ENCODE results near the gene RUSF1. TPM values are rescaled to one million over a fixed set of nuclear protein-coding genes. Genes with fewer than 3 reads are reported as not detected.

RUSF1 gene
- total RNA-seq, 1 experiment from 2014 or later, result 30.5 TPM

Other genes starting within 250 kb of the RUSF1 start
- not detected in 2 replicates for gene ITGAM, start 248.4 kb downstream of the RUSF1 start, total RNA-seq (2014; rRNA removed; shearing (Covaris generic); ENCODE audit: low replicate concordance)
- gene ITGAX, start 153.2 kb downstream of the RUSF1 start, total RNA-seq (2014; rRNA removed; shearing (Covaris generic); ENCODE audit: low replicate concordance), result 0.52 TPM in 1 of 2 replicates, not detected in the other
- not detected in 2 replicates for gene ITGAD, start 115.1 kb downstream of the RUSF1 start, total RNA-seq (2014; rRNA removed; shearing (Covaris generic); ENCODE audit: low replicate concordance)
- not detected in 2 replicates for gene COX6A2, start 80.0 kb downstream of the RUSF1 start, total RNA-seq (2014; rRNA removed; shearing (Covaris generic); ENCODE audit: low replicate concordance)
- not detected in 2 replicates for gene ZNF843, start 65.6 kb downstream of the RUSF1 start, total RNA-seq (2014; rRNA removed; shearing (Covaris generic); ENCODE audit: low replicate concordance)
- 1.5 and 2.3 TPM in 2 replicates for gene ARMC5, start 48.9 kb downstream of the RUSF1 start, total RNA-seq (2014; rRNA removed; shearing (Covaris generic); ENCODE audit: low replicate concordance)
- gene TGFB1I1, start 36.2 kb downstream of the RUSF1 start, total RNA-seq (2014; rRNA removed; shearing (Covaris generic); ENCODE audit: low replicate concordance), result not detected in 2 replicates
- gene SLC5A2, start 25.3 kb downstream of the RUSF1 start, total RNA-seq (2014; rRNA removed; shearing (Covaris generic); ENCODE audit: low replicate concordance), result not detected in 2 replicates
- gene AHSP, start 19.5 kb upstream of the RUSF1 start, total RNA-seq (2014; rRNA removed; shearing (Covaris generic); ENCODE audit: low replicate concordance), result not detected in 2 replicates

Data from Karpas-422 (cell line).